Measurements from ENCODE around the gene WDR27.
A peak's percentile ranks its signal among the peaks of the same experiment; 100 is the strongest.
"Not testable (repeated sequence)": the region's sequence is repeated elsewhere in the genome, so short reads cannot be mapped to it uniquely, and the experiment has no call there.

WDR27 gene

DNA sequence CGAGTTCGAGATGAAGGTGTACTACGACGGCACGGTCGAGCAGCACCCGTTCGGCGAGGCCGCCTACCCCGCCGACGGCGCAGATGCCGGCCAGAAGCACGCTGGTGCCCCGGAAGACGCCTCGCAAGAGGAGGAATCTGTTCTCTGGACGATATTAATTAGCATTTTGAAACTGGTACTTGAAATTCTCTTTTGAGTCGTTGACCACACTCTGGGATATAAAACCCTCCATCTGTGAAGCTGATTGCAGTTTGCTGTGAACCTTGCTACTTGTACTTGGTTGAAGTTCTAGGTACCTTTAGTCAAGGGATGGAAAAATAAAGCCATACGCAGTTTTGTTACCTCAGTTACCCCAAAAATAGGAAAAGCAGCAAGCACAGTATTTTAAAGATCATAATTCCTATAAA, 1.0 kb upstream of the WDR27 start:
- Histone ChIP-seq H3K27me3 (ENCODE audit: insufficient read depth, low read length, poor library complexity) (no peaks in the 10 kb centered on the region), H3K4me3 (ENCODE audit: low read length) (peak overlapping the region; percentile 80), H3K36me3 (ENCODE audit: control insufficient read depth, insufficient read depth, low read length) (peaks cover 3% of the 10 kb centered on the region), H3K23ac (ENCODE audit: low read length) (peak overlapping the region; percentile 96), H3K27ac (ENCODE audit: low read depth, low read length) (peak overlapping the region; percentile 88), H2BK15ac (replicated peaks; ENCODE audit: low read depth) (no peak overlapping the region), H2BK5ac (ENCODE audit: low read length) (no peak overlapping the region), H3K79me1 (ENCODE audit: low read length) (peaks cover 26% of the 10 kb centered on the region), H3K4me1 (ENCODE audit: control insufficient read depth, low read depth, low read length) (peaks cover 3% of the 10 kb centered on the region), H3K79me2 (ENCODE audit: control insufficient read depth, insufficient read depth, low read length) (peaks cover 37% of the 10 kb centered on the region), H3K56ac (ENCODE audit: low read length) (peak overlapping the region; percentile 97), H3K18ac (ENCODE audit: low read length) (no peak overlapping the region), H3K4me2 (ENCODE audit: low read length) (peak overlapping the region; percentile 91), H2AK5ac (ENCODE audit: low read length) (no peak overlapping the region), H2BK120ac (ENCODE audit: low read depth, low read length) (no peak overlapping the region), H3K9ac (ENCODE audit: low read length) (peak overlapping the region; percentile 94), H4K8ac (ENCODE audit: low read depth, low read length) (no peak overlapping the region), H3K4ac (ENCODE audit: low read depth, low read length) (no peak overlapping the region), H4K5ac (ENCODE audit: low read length) (no peak overlapping the region)
- no peak for DNase-seq
- WGBS (ENCODE audit: extremely low coverage, insufficient coverage, low lambda C conversion rate): no CpG with 5 or more reads among the region's 22 CpGs

DNA sequence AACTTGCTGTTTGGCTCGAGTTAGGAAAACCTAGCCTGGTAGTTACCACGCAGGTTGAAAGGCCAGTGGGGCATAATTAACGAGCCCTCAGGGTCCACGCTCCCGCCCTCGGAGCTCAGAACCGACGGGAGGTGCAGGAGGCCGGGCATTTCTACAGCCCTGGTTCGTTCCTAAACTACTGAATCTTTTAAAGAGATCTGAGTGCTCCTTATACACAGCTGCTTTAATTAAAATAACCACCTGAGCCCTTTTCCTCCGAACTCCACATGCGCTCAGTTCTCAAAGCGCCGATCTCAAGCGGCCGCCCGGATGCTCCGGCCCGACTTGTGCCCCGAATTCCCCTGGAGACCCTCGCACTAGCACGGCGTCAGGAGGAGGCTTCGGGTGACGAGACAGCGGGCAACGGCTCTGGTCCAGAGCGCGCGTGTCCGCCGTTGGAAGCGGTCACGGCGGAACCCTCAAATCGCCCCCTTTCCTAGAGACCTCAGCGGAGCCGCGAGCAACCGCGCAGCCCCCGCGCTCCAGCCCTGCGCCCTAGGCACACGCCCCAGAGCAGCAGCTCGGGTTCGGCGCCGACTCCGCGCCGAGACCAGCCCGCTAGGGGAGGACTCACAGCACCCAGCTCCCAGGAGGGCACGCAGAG, 397 bp downstream of the WDR27 start:
- H3K23ac ChIP-seq (ENCODE audit: low read length): peak overlapping the region; percentile 52
- H3K79me2 ChIP-seq (ENCODE audit: control insufficient read depth, insufficient read depth, low read length): peaks cover 37% of the 10 kb centered on the region
- peak overlapping the region; percentile 42 for H3K18ac ChIP-seq (ENCODE audit: low read length)
- H3K27me3 ChIP-seq (ENCODE audit: insufficient read depth, low read length, poor library complexity): no peaks in the 10 kb centered on the region
- peaks cover 3% of the 10 kb centered on the region for H3K4me1 ChIP-seq (ENCODE audit: control insufficient read depth, low read depth, low read length)
- no peak overlapping the region for H4K5ac ChIP-seq (ENCODE audit: low read length)
- no peak overlapping the region for H2AK5ac ChIP-seq (ENCODE audit: low read length)
- peak overlapping the region; percentile 22 for H3K27ac ChIP-seq (ENCODE audit: low read depth, low read length)
- no peak overlapping the region for H2BK120ac ChIP-seq (ENCODE audit: low read depth, low read length)
- peak overlapping the region; percentile 7 for H4K8ac ChIP-seq (ENCODE audit: low read depth, low read length)
- H3K4ac ChIP-seq (ENCODE audit: low read depth, low read length): no peak overlapping the region
- peaks cover 26% of the 10 kb centered on the region for H3K79me1 ChIP-seq (ENCODE audit: low read length)
- no CpG with 5 or more reads among the region's 54 CpGs for WGBS (ENCODE audit: extremely low coverage, insufficient coverage, low lambda C conversion rate)
- H3K36me3 ChIP-seq (ENCODE audit: control insufficient read depth, insufficient read depth, low read length): peaks cover 1% of the 10 kb centered on the region
- peak overlapping the region; percentile 95 for H3K9ac ChIP-seq (ENCODE audit: low read length)
- DNase-seq: no peak
- no peak overlapping the region for H2BK15ac ChIP-seq (replicated peaks; ENCODE audit: low read depth)
- peak overlapping the region; percentile 83 for H3K4me3 ChIP-seq (ENCODE audit: low read length)
- H3K4me2 ChIP-seq (ENCODE audit: low read length): peak overlapping the region; percentile 79
- peak overlapping the region; percentile 98 for H3K56ac ChIP-seq (ENCODE audit: low read length)
- no peak overlapping the region for H2BK5ac ChIP-seq (ENCODE audit: low read length)

DNA sequence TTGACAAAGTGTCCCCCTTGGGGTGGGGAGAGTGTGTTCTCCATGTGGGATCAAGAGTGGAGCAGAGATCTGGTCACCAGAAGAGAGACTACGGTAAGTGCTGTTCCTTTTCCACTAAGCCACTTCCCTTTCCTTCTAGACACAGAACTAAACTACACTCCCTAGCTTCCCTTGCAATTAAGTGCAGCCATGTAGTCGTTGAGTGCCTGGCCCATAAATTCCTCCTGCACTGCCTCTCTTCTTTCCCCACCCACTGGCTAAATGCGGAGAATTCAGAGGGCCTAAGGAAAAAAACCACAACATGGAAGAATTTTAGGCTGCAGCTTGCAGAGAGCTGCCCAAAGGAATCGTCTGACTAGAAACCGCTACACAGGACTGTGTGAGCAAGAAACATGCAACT, 1.5 kb downstream of the WDR27 start:
- peak overlapping the region; percentile 43 for H3K9ac ChIP-seq (ENCODE audit: low read length)
- no CpG with 5 or more reads among the region's 5 CpGs for WGBS (ENCODE audit: extremely low coverage, insufficient coverage, low lambda C conversion rate)
- H3K4me2 ChIP-seq (ENCODE audit: low read length): no peak overlapping the region
- peaks cover 1% of the 10 kb centered on the region for H3K36me3 ChIP-seq (ENCODE audit: control insufficient read depth, insufficient read depth, low read length)
- H2BK15ac ChIP-seq (replicated peaks; ENCODE audit: low read depth): no peak overlapping the region
- peak; percentile 71 for DNase-seq
- no peak overlapping the region for H2BK120ac ChIP-seq (ENCODE audit: low read depth, low read length)
- no peak overlapping the region for H3K18ac ChIP-seq (ENCODE audit: low read length)
- peak overlapping the region; percentile 28 for H3K56ac ChIP-seq (ENCODE audit: low read length)
- H3K23ac ChIP-seq (ENCODE audit: low read length): peak overlapping the region; percentile 29
- no peak overlapping the region for H4K5ac ChIP-seq (ENCODE audit: low read length)
- peaks cover 35% of the 10 kb centered on the region for H3K79me1 ChIP-seq (ENCODE audit: low read length)
- no peaks in the 10 kb centered on the region for H3K27me3 ChIP-seq (ENCODE audit: insufficient read depth, low read length, poor library complexity)
- H3K79me2 ChIP-seq (ENCODE audit: control insufficient read depth, insufficient read depth, low read length): peaks cover 44% of the 10 kb centered on the region
- H2BK5ac ChIP-seq (ENCODE audit: low read length): no peak overlapping the region
- H3K4me1 ChIP-seq (ENCODE audit: control insufficient read depth, low read depth, low read length): peaks cover 3% of the 10 kb centered on the region
- no peak overlapping the region for H3K4ac ChIP-seq (ENCODE audit: low read depth, low read length)
- H4K8ac ChIP-seq (ENCODE audit: low read depth, low read length): no peak overlapping the region
- peak overlapping the region; percentile 6 for H3K27ac ChIP-seq (ENCODE audit: low read depth, low read length)
- H2AK5ac ChIP-seq (ENCODE audit: low read length): no peak overlapping the region
- H3K4me3 ChIP-seq (ENCODE audit: low read length): no peak overlapping the region

DNA sequence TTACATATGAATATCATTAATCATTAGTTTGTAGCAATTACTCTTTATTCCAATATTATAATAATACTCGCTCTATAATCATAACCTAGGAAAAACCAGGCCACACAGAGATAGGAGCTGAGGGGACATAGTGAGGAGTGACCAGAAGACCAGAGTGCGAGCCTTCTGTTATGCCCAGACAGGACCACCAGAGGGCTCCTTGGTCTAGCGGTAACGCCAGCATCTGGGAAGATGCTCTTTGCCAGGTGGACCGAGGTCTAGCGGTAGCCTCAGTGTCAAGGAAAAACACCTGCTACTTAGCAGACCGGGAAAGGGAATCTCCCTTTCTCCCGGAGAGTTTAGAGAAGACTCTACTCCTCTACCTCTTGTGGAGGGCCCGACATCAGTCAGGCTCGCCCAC, 4.7 kb downstream of the WDR27 start:
- not testable (repeated sequence) for H3K27ac ChIP-seq (ENCODE audit: low read depth, low read length); H3K36me3 ChIP-seq (ENCODE audit: control insufficient read depth, insufficient read depth, low read length); H3K23ac ChIP-seq (ENCODE audit: low read length); H3K56ac ChIP-seq (ENCODE audit: low read length); H3K4me2 ChIP-seq (ENCODE audit: low read length); H3K9ac ChIP-seq (ENCODE audit: low read length); H4K8ac ChIP-seq (ENCODE audit: low read depth, low read length); H2BK120ac ChIP-seq (ENCODE audit: low read depth, low read length); H4K5ac ChIP-seq (ENCODE audit: low read length); H3K18ac ChIP-seq (ENCODE audit: low read length); H3K4me1 ChIP-seq (ENCODE audit: control insufficient read depth, low read depth, low read length); H3K4me3 ChIP-seq (ENCODE audit: low read length); H2BK5ac ChIP-seq (ENCODE audit: low read length); H3K4ac ChIP-seq (ENCODE audit: low read depth, low read length); H3K27me3 ChIP-seq (ENCODE audit: insufficient read depth, low read length, poor library complexity); H2AK5ac ChIP-seq (ENCODE audit: low read length); H2BK15ac ChIP-seq (replicated peaks; ENCODE audit: low read depth)
- peaks cover 30% of the 10 kb centered on the region for H3K79me1 ChIP-seq (ENCODE audit: low read length)
- peak; percentile 30 for DNase-seq
- WGBS (ENCODE audit: extremely low coverage, insufficient coverage, low lambda C conversion rate): no CpG with 5 or more reads among the region's 10 CpGs
- peaks cover 33% of the 10 kb centered on the region for H3K79me2 ChIP-seq (ENCODE audit: control insufficient read depth, insufficient read depth, low read length)

DNA sequence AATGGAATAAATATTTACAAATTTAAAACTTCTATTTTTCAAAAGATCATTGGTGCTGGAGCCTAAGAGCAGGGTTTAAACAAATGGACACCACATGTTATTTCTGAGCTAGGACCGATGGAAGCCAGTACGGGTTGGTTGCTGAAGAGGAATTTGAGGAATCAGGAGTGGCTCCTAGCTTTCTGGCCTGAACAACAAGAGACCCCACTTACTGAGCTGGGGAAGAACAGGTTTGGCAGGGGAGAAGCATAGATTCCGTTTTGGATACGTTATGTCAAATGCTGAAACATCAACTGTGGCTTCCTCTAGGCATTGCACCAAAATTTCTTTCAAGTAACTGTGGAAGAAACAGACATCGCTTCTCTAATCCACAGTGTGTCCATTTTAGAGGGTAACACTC, 6.7 kb downstream of the WDR27 start:
- no peak overlapping the region for H3K18ac ChIP-seq (ENCODE audit: low read length)
- no peak overlapping the region for H3K9ac ChIP-seq (ENCODE audit: low read length)
- H4K5ac ChIP-seq (ENCODE audit: low read length): no peak overlapping the region
- H3K56ac ChIP-seq (ENCODE audit: low read length): no peak overlapping the region
- no peak overlapping the region for H3K27ac ChIP-seq (ENCODE audit: low read depth, low read length)
- H3K4me1 ChIP-seq (ENCODE audit: control insufficient read depth, low read depth, low read length): peaks cover 3% of the 10 kb centered on the region
- peaks cover 1% of the 10 kb centered on the region for H3K36me3 ChIP-seq (ENCODE audit: control insufficient read depth, insufficient read depth, low read length)
- no peak overlapping the region for H2BK15ac ChIP-seq (replicated peaks; ENCODE audit: low read depth)
- H3K23ac ChIP-seq (ENCODE audit: low read length): no peak overlapping the region
- H3K27me3 ChIP-seq (ENCODE audit: insufficient read depth, low read length, poor library complexity): no peaks in the 10 kb centered on the region
- H2AK5ac ChIP-seq (ENCODE audit: low read length): no peak overlapping the region
- H3K79me1 ChIP-seq (ENCODE audit: low read length): peaks cover 22% of the 10 kb centered on the region
- WGBS (ENCODE audit: extremely low coverage, insufficient coverage, low lambda C conversion rate): no CpG with 5 or more reads among the region's 5 CpGs
- H3K4me3 ChIP-seq (ENCODE audit: low read length): no peak overlapping the region
- H3K4me2 ChIP-seq (ENCODE audit: low read length): no peak overlapping the region
- H2BK5ac ChIP-seq (ENCODE audit: low read length): no peak overlapping the region
- peaks cover 24% of the 10 kb centered on the region for H3K79me2 ChIP-seq (ENCODE audit: control insufficient read depth, insufficient read depth, low read length)
- no peak for DNase-seq
- no peak overlapping the region for H4K8ac ChIP-seq (ENCODE audit: low read depth, low read length)
- H3K4ac ChIP-seq (ENCODE audit: low read depth, low read length): no peak overlapping the region
- no peak overlapping the region for H2BK120ac ChIP-seq (ENCODE audit: low read depth, low read length)

DNA sequence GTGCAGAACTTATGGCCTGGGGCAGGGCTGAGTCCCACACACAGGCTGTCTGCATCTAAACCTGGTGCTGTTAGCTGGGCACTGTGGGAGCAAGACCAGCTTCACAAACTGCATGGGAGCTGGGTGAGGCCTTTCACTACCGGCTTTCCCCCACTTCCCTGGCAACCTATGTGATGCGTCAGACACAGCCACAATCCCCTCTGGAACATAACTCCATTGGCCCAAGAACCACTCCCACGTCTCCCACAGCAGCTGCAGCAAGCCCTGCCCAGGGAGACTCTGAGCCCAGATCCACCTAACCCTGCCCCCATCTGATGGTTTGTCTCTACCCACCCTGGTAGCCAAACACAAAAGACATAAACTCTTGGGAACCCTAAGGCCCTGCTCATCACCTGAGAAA, 9.3 kb downstream of the WDR27 start:
- H3K4me3 ChIP-seq (ENCODE audit: low read length): no peak overlapping the region
- no peak overlapping the region for H3K4ac ChIP-seq (ENCODE audit: low read depth, low read length)
- no peak overlapping the region for H2BK15ac ChIP-seq (replicated peaks; ENCODE audit: low read depth)
- peaks cover 15% of the 10 kb centered on the region for H3K79me2 ChIP-seq (ENCODE audit: control insufficient read depth, insufficient read depth, low read length)
- H2BK120ac ChIP-seq (ENCODE audit: low read depth, low read length): no peak overlapping the region
- H2AK5ac ChIP-seq (ENCODE audit: low read length): no peak overlapping the region
- peaks cover 18% of the 10 kb centered on the region for H3K79me1 ChIP-seq (ENCODE audit: low read length)
- H3K4me1 ChIP-seq (ENCODE audit: control insufficient read depth, low read depth, low read length): peaks cover 2% of the 10 kb centered on the region
- peak overlapping the region; percentile 47 for H3K27ac ChIP-seq (ENCODE audit: low read depth, low read length)
- H3K56ac ChIP-seq (ENCODE audit: low read length): peak overlapping the region; percentile 18
- no peak overlapping the region for H4K5ac ChIP-seq (ENCODE audit: low read length)
- H3K9ac ChIP-seq (ENCODE audit: low read length): no peak overlapping the region
- H3K4me2 ChIP-seq (ENCODE audit: low read length): no peak overlapping the region
- WGBS (ENCODE audit: extremely low coverage, insufficient coverage, low lambda C conversion rate): no CpG with 5 or more reads among the region's 3 CpGs
- no peak overlapping the region for H3K18ac ChIP-seq (ENCODE audit: low read length)
- no peak overlapping the region for H4K8ac ChIP-seq (ENCODE audit: low read depth, low read length)
- no peak overlapping the region for H2BK5ac ChIP-seq (ENCODE audit: low read length)
- no peaks in the 10 kb centered on the region for H3K27me3 ChIP-seq (ENCODE audit: insufficient read depth, low read length, poor library complexity)
- no peak overlapping the region for H3K23ac ChIP-seq (ENCODE audit: low read length)
- H3K36me3 ChIP-seq (ENCODE audit: control insufficient read depth, insufficient read depth, low read length): peaks cover 10% of the 10 kb centered on the region
- no peak for DNase-seq
